Fibroblast of lung (primary cell): Measurements from ENCODE around the gene GP5. TPM values are rescaled to one million over a fixed set of nuclear protein-coding genes. Genes with fewer than 3 reads are reported as not detected.

Source experiments
- DNase-seq, 2 donors: peaks; one replicate each; pipeline versions ENCODE4 v3.0.0 to v3.0.0-alpha.2; 2010; ENCODE audit warnings: low read depth in 2 of 2
- H2AFZ ChIP-seq: 2 replicates; pipeline ENCODE4 v1.5.1; 2012; ENCODE audit warnings: low read length, control low read depth, inconsistent platforms
- H3K27ac ChIP-seq: 2 replicates; pipeline ENCODE4 v1.5.1; 2011; ENCODE audit warnings: low read length, control low read depth; ENCODE audit not compliant: insufficient read depth
- H3K27me3 ChIP-seq: 2 replicates; pipeline ENCODE4 v1.5.1; 2011; ENCODE audit warnings: mild to moderate bottlenecking, low read length; ENCODE audit not compliant: control insufficient read depth, insufficient read depth
- H3K36me3 ChIP-seq: 2 replicates; pipeline ENCODE4 v1.5.1; 2011; ENCODE audit warnings: low read length; ENCODE audit not compliant: control insufficient read depth, insufficient read depth
- H3K4me1 ChIP-seq: 2 replicates; pipeline ENCODE4 v1.5.1; 2011; ENCODE audit warnings: low read length; ENCODE audit not compliant: control insufficient read depth, insufficient read depth; ENCODE audit errors: extremely low read depth
- H3K4me2 ChIP-seq: 2 replicates; pipeline ENCODE4 v1.5.1; 2011; ENCODE audit warnings: low read length, control low read depth; ENCODE audit not compliant: insufficient read depth; ENCODE audit errors: extremely low read depth
- H3K4me3 ChIP-seq, 4 experiments: fragments of 200-600 bp in 1 of 4; sonication (generic) in 1 of 4; replicated peaks in 1 of 4; 2 replicates each; pipeline ENCODE4 v1.5.1; 2011 to 2016; ENCODE audit warnings: low read length in 4 of 4, low read depth in 3 of 4, mild to moderate bottlenecking in 3 of 4, control low read depth in 2 of 4, inconsistent platforms in 1 of 4, mixed read lengths in 1 of 4; ENCODE audit not compliant: insufficient read depth in 1 of 4; ENCODE audit errors: control extremely low read depth in 1 of 4
- H3K79me2 ChIP-seq: 2 replicates; pipeline ENCODE4 v1.5.1; 2012; ENCODE audit warnings: mild to moderate bottlenecking, low read length, inconsistent platforms; ENCODE audit not compliant: control insufficient read depth, insufficient read depth
- H3K9ac ChIP-seq: 2 replicates; pipeline ENCODE4 v1.5.1; 2011; ENCODE audit warnings: mild to moderate bottlenecking, low read length, control low read depth; ENCODE audit not compliant: insufficient read depth
- H3K9me3 ChIP-seq: 2 replicates; pipeline ENCODE4 v1.5.1; 2012; ENCODE audit warnings: low read depth, low read length; ENCODE audit not compliant: control insufficient read depth, insufficient read depth
- H4K20me1 ChIP-seq: 2 replicates; pipeline ENCODE4 v1.5.1; 2011; ENCODE audit warnings: low read length; ENCODE audit not compliant: control insufficient read depth, insufficient read depth; ENCODE audit errors: extremely low read depth
- CTCF ChIP-seq, 2 donors: IDR thresholded peaks in 1 of 2; conservative IDR thresholded peaks in 1 of 2; 1 replicate in 1 of 2; 2 replicates in 1 of 2; pipeline ENCODE4 v1.5.1; 2011 to 2012; ENCODE audit warnings: low read length in 2 of 2, control low read depth in 1 of 2, inconsistent platforms in 1 of 2, low read depth in 1 of 2, mild to moderate bottlenecking in 1 of 2
- EZH2 ChIP-seq: IDR thresholded peaks from 2 replicates; pipeline ENCODE4 v1.5.1; 2012; ENCODE audit warnings: low read length, control low read depth, mild to moderate bottlenecking; ENCODE audit errors: missing control alignments
- polyA plus RNA-seq, 2 donors: library from polyadenylated mRNA; depleted of rRNA in 1 of 2; stranded (reverse) in 1 of 2; unstranded in 1 of 2; fragments of >200 nt; gene quantifications; 2 replicates each; pipeline ENCODE4 v1.2.1, GENCODE V29; 2011 to 2012; ENCODE audit warnings: missing spikeins in 1 of 2
- total RNA-seq: library from RNA; depleted of rRNA; stranded (reverse); fragments of >200 nt; gene quantifications from 2 replicates; pipeline ENCODE4 v1.2.1, GENCODE V29; 2014

Gene GP5
- total and polyA plus RNA-seq, 2 donors (not counting 1 experiment from before 2014, with no cell fraction given): 0.06 to 0.17 TPM

- H3K27ac ChIP-seq: no peak overlapping the region
- no peak for DNase-seq
- no peak overlapping the region for H3K4me2 ChIP-seq
- no peaks in the 10 kb centered on the region for H3K36me3 ChIP-seq
- TF ChIP-seq CTCF (conservative IDR thresholded peaks at IDR 0.05 in 1 of 2, IDR thresholded peaks at IDR 0.05 in 1 of 2; ENCODE audit: low read depth in 1 of 2, low read length in 2 of 2): no peak
- no peak for TF ChIP-seq EZH2
- H2AFZ ChIP-seq: no peak overlapping the region
- no peaks in the 10 kb centered on the region for H3K9me3 ChIP-seq
- no peak overlapping the region for H3K9ac ChIP-seq
- H3K79me2 ChIP-seq: no peaks in the 10 kb centered on the region
- no peak overlapping the region for H3K4me3 ChIP-seq
- peaks cover 4% of the 10 kb centered on the region for H3K27me3 ChIP-seq
- no peaks in the 10 kb centered on the region for H4K20me1 ChIP-seq
- no peaks in the 10 kb centered on the region for H3K4me1 ChIP-seq
Measured at GRCh38 chr3:194375473-194376240, 23.4 kb downstream of the GP5 start.

GRCh38 chr3:194374935-194375334 lies 24.1 kb downstream of the GP5 start:
- Histone ChIP-seq H3K27ac (no peak overlapping the region), H4K20me1 (no peaks in the 10 kb centered on the region), H3K4me3 (no peak overlapping the region), H2AFZ (no peak overlapping the region), H3K9me3 (no peaks in the 10 kb centered on the region), H3K4me2 (no peak overlapping the region), H3K27me3 (peaks cover 7% of the 10 kb centered on the region), H3K4me1 (no peaks in the 10 kb centered on the region), H3K9ac (no peak overlapping the region), H3K79me2 (no peaks in the 10 kb centered on the region), H3K36me3 (no peaks in the 10 kb centered on the region)
- no peak for TF ChIP-seq EZH2
- no peak for TF ChIP-seq CTCF (conservative IDR thresholded peaks at IDR 0.05 in 1 of 2, IDR thresholded peaks at IDR 0.05 in 1 of 2; ENCODE audit: low read depth in 1 of 2, low read length in 2 of 2)
- no peak for DNase-seq

GRCh38 chr3:194373899-194374298 lies 25.2 kb downstream of the GP5 start:
- H3K79me2 ChIP-seq: no peaks in the 10 kb centered on the region
- peaks cover 7% of the 10 kb centered on the region for H3K4me1 ChIP-seq
- H3K27ac ChIP-seq: no peak overlapping the region
- H3K9me3 ChIP-seq: no peaks in the 10 kb centered on the region
- H3K4me2 ChIP-seq: no peak overlapping the region
- H3K4me3 ChIP-seq: no peak overlapping the region
- no peak for DNase-seq
- H3K9ac ChIP-seq: no peak overlapping the region
- H3K36me3 ChIP-seq: no peaks in the 10 kb centered on the region
- peaks cover 4% of the 10 kb centered on the region for H3K27me3 ChIP-seq
- TF ChIP-seq CTCF (conservative IDR thresholded peaks at IDR 0.05 in 1 of 2, IDR thresholded peaks at IDR 0.05 in 1 of 2; ENCODE audit: low read depth in 1 of 2, low read length in 2 of 2) (no peak), EZH2 (no peak)
- no peak overlapping the region for H2AFZ ChIP-seq
- H4K20me1 ChIP-seq: no peaks in the 10 kb centered on the region
